ENCODE data around the gene AUTS2. TPM values are rescaled to one million over a fixed set of nuclear protein-coding genes. Genes with fewer than 3 reads are reported as not detected.

AUTS2 gene
- total RNA-seq, 2 donors from 2014 or later = 2.9 to 7.9 TPM

- H3K36me3 Mint-ChIP-seq (ENCODE audit: insufficient read depth in 2 of 2) = no peaks in the 10 kb centered on the region
- no peak for ATAC-seq (replicated peaks in 1 of 2)
- no peak for DNase-seq
- H3K27me3 Mint-ChIP-seq (ENCODE audit: low read depth) = peaks cover 7% of the 10 kb centered on the region
- no peaks in the 10 kb centered on the region for H3K9me3 Mint-ChIP-seq
- no peaks in the 10 kb centered on the region for H3K4me1 Mint-ChIP-seq (ENCODE audit: low read depth)
- H3K27ac Mint-ChIP-seq = no peak overlapping the region
- H3K4me3 Mint-ChIP-seq = no peak overlapping the region
Measured at GRCh38 chr7:69593511-69593910, 4.8 kb upstream of the AUTS2 start.

GRCh38 chr7:69595415-69595814 lies 2.9 kb upstream of the AUTS2 start:
- Mint-ChIP-seq H3K9me3 (no peaks in the 10 kb centered on the region), H3K27ac (no peak overlapping the region), H3K4me3 (no peak overlapping the region), H3K27me3 (ENCODE audit: low read depth) (peaks cover 6% of the 10 kb centered on the region), H3K4me1 (ENCODE audit: low read depth) (peaks cover 7% of the 10 kb centered on the region), H3K36me3 (ENCODE audit: insufficient read depth in 2 of 2) (peaks cover 0 to 3% of the 10 kb centered on the region in 2 donors)
- ATAC-seq (replicated peaks in 1 of 2) (no peak), DNase-seq (no peak)

- Mint-ChIP-seq H3K4me3 (no peak overlapping the region), H3K27ac (no peak overlapping the region), H3K27me3 (ENCODE audit: low read depth) (no peaks in the 10 kb centered on the region), H3K36me3 (ENCODE audit: insufficient read depth in 2 of 2) (peaks cover 0 to 3% of the 10 kb centered on the region in 2 donors), H3K9me3 (no peaks in the 10 kb centered on the region), H3K4me1 (ENCODE audit: low read depth) (peaks cover 11% of the 10 kb centered on the region)
- DNase-seq (no peak), ATAC-seq (replicated peaks in 1 of 2) (no peak)
Measured at GRCh38 chr7:69596056-69596455, 2.2 kb upstream of the AUTS2 start.

- peaks cover 0 to 3% of the 10 kb centered on the region in 2 donors for H3K36me3 Mint-ChIP-seq (ENCODE audit: insufficient read depth in 2 of 2)
- no peaks in the 10 kb centered on the region for H3K27me3 Mint-ChIP-seq (ENCODE audit: low read depth)
- no peak overlapping the region for H3K27ac Mint-ChIP-seq
- DNase-seq (no peak), ATAC-seq (replicated peaks in 1 of 2) (no peak)
- H3K4me3 Mint-ChIP-seq = peak overlapping the region; percentile 66 to 74
- H3K9me3 Mint-ChIP-seq = no peaks in the 10 kb centered on the region
- H3K4me1 Mint-ChIP-seq (ENCODE audit: low read depth) = peaks cover 11% of the 10 kb centered on the region
Measured at GRCh38 chr7:69596723-69597277, 1.5 kb upstream of the AUTS2 start.

- H3K27me3 Mint-ChIP-seq (ENCODE audit: low read depth) = no peaks in the 10 kb centered on the region
- peaks cover 0 to 3% of the 10 kb centered on the region in 2 donors for H3K36me3 Mint-ChIP-seq (ENCODE audit: insufficient read depth in 2 of 2)
- H3K4me3 Mint-ChIP-seq = peak overlapping the region; percentile 66 to 74
- no peak overlapping the region for H3K27ac Mint-ChIP-seq
- peak; percentile 3 to 18 for ATAC-seq (replicated peaks in 1 of 2)
- peaks cover 11% of the 10 kb centered on the region for H3K4me1 Mint-ChIP-seq (ENCODE audit: low read depth)
- H3K9me3 Mint-ChIP-seq = no peaks in the 10 kb centered on the region
- DNase-seq = peak in 1 of 2 donors; percentile 4
Measured at GRCh38 chr7:69597278-69598076, 798 bp upstream of the AUTS2 start.

GRCh38 chr7:69598487-69599285 lies 411 bp downstream of the AUTS2 start:
- Mint-ChIP-seq H3K27ac (no peak overlapping the region), H3K9me3 (no peaks in the 10 kb centered on the region), H3K4me3 (peak overlapping the region; percentile 85 to 89), H3K27me3 (ENCODE audit: low read depth) (no peaks in the 10 kb centered on the region), H3K36me3 (ENCODE audit: insufficient read depth in 2 of 2) (peaks cover 0 to 3% of the 10 kb centered on the region in 2 donors), H3K4me1 (ENCODE audit: low read depth) (peaks cover 11% of the 10 kb centered on the region)
- ATAC-seq (replicated peaks in 1 of 2) (no peak), DNase-seq (peak in 1 of 2 donors; percentile 4)

- peak in 1 of 2 donors; percentile 2 for DNase-seq
- no peaks in the 10 kb centered on the region for H3K27me3 Mint-ChIP-seq (ENCODE audit: low read depth)
Measured at GRCh38 chr7:69599286-69599954, 1.1 kb downstream of the AUTS2 start.

GRCh38 chr7:69599955-69600709 lies 1.9 kb downstream of the AUTS2 start:
- Mint-ChIP-seq H3K4me1 (ENCODE audit: low read depth) (peaks cover 11% of the 10 kb centered on the region), H3K9me3 (no peaks in the 10 kb centered on the region), H3K27me3 (ENCODE audit: low read depth) (no peaks in the 10 kb centered on the region), H3K27ac (no peak overlapping the region), H3K4me3 (peak overlapping the region; percentile 72 to 85), H3K36me3 (ENCODE audit: insufficient read depth in 2 of 2) (peaks cover 0 to 3% of the 10 kb centered on the region in 2 donors)
- ATAC-seq (replicated peaks in 1 of 2) (no peak), DNase-seq (peak in 1 of 2 donors; percentile 1)

More at GRCh38 chr7:69599286-69599954, 1.1 kb downstream of the AUTS2 start:
- Mint-ChIP-seq H3K4me3 (peak overlapping the region; percentile 85 to 89), H3K4me1 (ENCODE audit: low read depth) (peaks cover 11% of the 10 kb centered on the region), H3K27ac (no peak overlapping the region), H3K9me3 (no peaks in the 10 kb centered on the region), H3K36me3 (ENCODE audit: insufficient read depth in 2 of 2) (peaks cover 0 to 3% of the 10 kb centered on the region in 2 donors)
- ATAC-seq (replicated peaks in 1 of 2) = no peak

- no peak overlapping the region for H3K4me3 Mint-ChIP-seq
- H3K4me1 Mint-ChIP-seq (ENCODE audit: low read depth) = peaks cover 11% of the 10 kb centered on the region
- no peaks in the 10 kb centered on the region for H3K27me3 Mint-ChIP-seq (ENCODE audit: low read depth)
- H3K9me3 Mint-ChIP-seq = no peaks in the 10 kb centered on the region
- ATAC-seq (replicated peaks in 1 of 2) (no peak), DNase-seq (no peak)
- H3K36me3 Mint-ChIP-seq (ENCODE audit: insufficient read depth in 2 of 2) = peaks cover 0 to 3% of the 10 kb centered on the region in 2 donors
- no peak overlapping the region for H3K27ac Mint-ChIP-seq
Measured at GRCh38 chr7:69600710-69601519, 2.6 kb downstream of the AUTS2 start.

GRCh38 chr7:69602522-69602921 lies 4.2 kb downstream of the AUTS2 start:
- no peak for ATAC-seq (replicated peaks in 1 of 2)
- DNase-seq = no peak
- Mint-ChIP-seq H3K27me3 (ENCODE audit: low read depth) (no peaks in the 10 kb centered on the region), H3K4me3 (no peak overlapping the region), H3K4me1 (ENCODE audit: low read depth) (peaks cover 11% of the 10 kb centered on the region), H3K36me3 (ENCODE audit: insufficient read depth in 2 of 2) (peaks cover 0 to 3% of the 10 kb centered on the region in 2 donors), H3K27ac (no peak overlapping the region), H3K9me3 (no peaks in the 10 kb centered on the region)

- H3K36me3 Mint-ChIP-seq (ENCODE audit: insufficient read depth in 2 of 2) = peaks cover 0 to 3% of the 10 kb centered on the region in 2 donors
- no peak overlapping the region for H3K27ac Mint-ChIP-seq
- no peak overlapping the region for H3K4me3 Mint-ChIP-seq
- no peaks in the 10 kb centered on the region for H3K9me3 Mint-ChIP-seq
- DNase-seq = no peak
- peaks cover 11% of the 10 kb centered on the region for H3K4me1 Mint-ChIP-seq (ENCODE audit: low read depth)
- H3K27me3 Mint-ChIP-seq (ENCODE audit: low read depth) = no peaks in the 10 kb centered on the region
- ATAC-seq (replicated peaks in 1 of 2) = peak; percentile 35 to 43
Measured at GRCh38 chr7:69603351-69603750, 5.1 kb downstream of the AUTS2 start.

Measured in activated T-cell treated with anti-CD3 and anti-CD28 coated beads, Interleukin-2, amount 50 U/mL, for 72 hours (primary cell).